HK-2 (cell line): ENCODE measurements around the gene VPS37C.

Experiments
- DNase-seq: peaks from one replicate; pipeline ENCODE4 v3.0.0-alpha.2; 2018; ENCODE audit not compliant: unreplicated experiment

The VPS37C gene

GRCh38 chr11:61133145-61133544 lies 28.1 kb downstream of the VPS37C start:
- no peak for DNase-seq

- DNase-seq, result no peak
Measured at GRCh38 chr11:61132646-61133045, 28.6 kb downstream of the VPS37C start.

- DNase-seq, result no peak
Measured at GRCh38 chr11:61131998-61132555, 29.1 kb downstream of the VPS37C start.

GRCh38 chr11:61131586-61131985 lies 29.6 kb downstream of the VPS37C start:
- no peak for DNase-seq

- DNase-seq, result no peak
Measured at GRCh38 chr11:61131186-61131585, 30.0 kb downstream of the VPS37C start.

- peak; percentile 89 for DNase-seq
Measured at GRCh38 chr11:61129639-61130523, 31.3 kb downstream of the VPS37C start.

- no peak for DNase-seq
Measured at GRCh38 chr11:61128947-61129638, 32.1 kb downstream of the VPS37C start.

- no peak for DNase-seq
Measured at GRCh38 chr11:61127991-61128390, 33.2 kb downstream of the VPS37C start.

GRCh38 chr11:61126256-61126655 lies 35.0 kb downstream of the VPS37C start:
- DNase-seq, result no peak

GRCh38 chr11:61125310-61125684 lies 35.9 kb downstream of the VPS37C start:
- DNase-seq, result no peak

- DNase-seq, result no peak
Measured at GRCh38 chr11:61124574-61125309, 36.5 kb downstream of the VPS37C start.

- DNase-seq, result no peak
Measured at GRCh38 chr11:61123775-61124571, 37.3 kb downstream of the VPS37C start.

GRCh38 chr11:61122761-61123160 lies 38.5 kb downstream of the VPS37C start:
- no peak for DNase-seq

- DNase-seq, result no peak
Measured at GRCh38 chr11:61121917-61122316, 39.3 kb downstream of the VPS37C start.

GRCh38 chr11:61121192-61121831 lies 39.9 kb downstream of the VPS37C start:
- DNase-seq, result no peak

GRCh38 chr11:61120706-61121191 lies 40.5 kb downstream of the VPS37C start:
- no peak for DNase-seq

- no peak for DNase-seq
Measured at GRCh38 chr11:61120099-61120705, 41.0 kb downstream of the VPS37C start.

- no peak for DNase-seq
Measured at GRCh38 chr11:61119571-61119970, 41.7 kb downstream of the VPS37C start.

GRCh38 chr11:61119055-61119454 lies 42.2 kb downstream of the VPS37C start:
- no peak for DNase-seq

- no peak for DNase-seq
Measured at GRCh38 chr11:61118406-61118805, 42.8 kb downstream of the VPS37C start.
